Measurements from ENCODE around the gene MCM3AP.

GRCh38 chr21:46229133-46229922 lies 56.1 kb downstream of the MCM3AP start:
- TF ChIP-seq EZH2 (optimal IDR thresholded peaks at IDR 0.05; ENCODE audit: low read depth, low read length) (no peak), EZH2phosphoT487 (IDR thresholded peaks at IDR 0.05; ENCODE audit: low read length) (no peak), CTCF (IDR thresholded peaks at IDR 0.05; ENCODE audit: low read length) (peak; percentile 57)
